Non-pigmented ciliary epithelial cell (primary cell): ENCODE results near the gene STK32C.

Experiments
- DNase-seq: peaks from one replicate; pipeline ENCODE4 v3.0.0-alpha.2; 2010; ENCODE audit warnings: low read depth

STK32C gene

DNA sequence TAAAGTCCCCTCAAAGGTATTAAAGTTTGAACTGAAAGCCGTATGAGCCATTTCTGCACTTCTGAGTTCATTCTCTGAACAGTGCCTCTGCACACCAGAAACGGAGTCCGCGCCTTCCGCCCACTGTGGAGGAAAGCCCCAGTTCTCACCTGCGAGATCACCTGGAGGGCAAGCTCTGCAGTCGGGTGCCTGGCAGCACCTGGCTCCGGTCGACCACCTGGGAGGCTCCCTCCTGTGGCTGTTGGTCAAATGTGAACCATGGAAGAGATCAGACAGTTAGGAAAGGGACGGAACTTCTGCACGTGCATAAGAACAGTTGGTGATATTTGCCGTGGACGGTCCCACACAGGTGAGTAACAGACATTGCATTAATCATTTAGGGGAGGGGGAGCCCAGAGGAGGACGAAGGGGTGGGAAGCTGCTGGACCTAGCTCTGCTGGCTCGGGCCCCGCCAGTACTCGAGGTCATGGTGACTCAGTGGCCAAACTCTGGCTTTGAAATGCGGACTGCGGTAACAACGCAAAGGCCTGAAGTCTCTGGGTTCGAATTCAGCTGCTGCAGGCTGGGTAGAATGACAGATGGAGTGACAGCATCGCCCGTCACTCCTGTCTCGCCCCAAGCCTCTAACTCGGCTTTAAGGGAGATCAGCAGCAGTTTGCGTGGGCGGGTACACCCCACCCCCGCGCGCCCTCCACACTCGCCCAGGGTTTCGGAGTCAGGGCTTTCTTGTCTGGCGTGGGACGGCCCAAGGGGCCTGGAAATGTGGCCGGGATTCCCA is 122.7 kb downstream of the STK32C start:
- DNase-seq: no peak

GRCh38 chr10:132183046-132183445 is 124.7 kb downstream of the STK32C start:
- no peak for DNase-seq

- no peak for DNase-seq
Observed at GRCh38 chr10:132182591-132182990, 125.2 kb downstream of the STK32C start.

DNA sequence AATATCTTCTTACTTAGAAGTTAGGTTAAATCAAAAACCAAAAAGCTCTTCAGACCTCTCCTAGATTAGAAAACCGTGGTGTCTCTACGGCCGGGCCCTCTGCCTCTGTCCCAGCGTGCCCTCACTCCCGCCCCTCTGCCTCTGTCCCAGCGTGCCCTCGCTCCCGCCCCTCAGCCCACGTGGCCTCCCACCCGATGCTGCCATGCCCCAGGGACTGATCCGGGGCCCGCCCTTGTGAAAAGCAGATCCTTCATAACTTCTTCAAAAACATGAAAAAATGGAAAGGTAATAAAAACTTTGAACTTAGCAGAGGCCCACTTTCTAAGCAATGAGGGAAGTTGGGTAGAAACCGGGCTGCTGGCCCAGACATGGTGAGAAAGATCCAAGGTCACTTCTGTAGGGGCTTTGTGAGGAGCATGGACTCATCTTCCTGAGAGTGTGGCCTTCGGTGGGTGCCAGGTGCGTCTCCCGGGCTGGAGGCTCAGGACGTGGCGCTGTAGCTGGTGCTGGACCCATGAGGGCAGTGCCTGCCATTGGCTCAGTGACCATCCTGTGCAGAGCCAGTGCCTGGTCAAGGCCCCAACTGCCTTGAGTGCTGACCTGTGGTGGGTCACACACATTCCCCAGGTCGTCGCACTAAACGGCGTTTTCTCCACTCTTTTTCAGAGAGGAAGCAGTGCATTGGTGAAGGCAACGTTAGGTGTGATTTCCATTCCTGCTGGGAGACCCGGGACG is 125.9 kb downstream of the STK32C start:
- no peak for DNase-seq

GRCh38 chr10:132180736-132181135 is 127.0 kb downstream of the STK32C start:
- DNase-seq: no peak

DNA sequence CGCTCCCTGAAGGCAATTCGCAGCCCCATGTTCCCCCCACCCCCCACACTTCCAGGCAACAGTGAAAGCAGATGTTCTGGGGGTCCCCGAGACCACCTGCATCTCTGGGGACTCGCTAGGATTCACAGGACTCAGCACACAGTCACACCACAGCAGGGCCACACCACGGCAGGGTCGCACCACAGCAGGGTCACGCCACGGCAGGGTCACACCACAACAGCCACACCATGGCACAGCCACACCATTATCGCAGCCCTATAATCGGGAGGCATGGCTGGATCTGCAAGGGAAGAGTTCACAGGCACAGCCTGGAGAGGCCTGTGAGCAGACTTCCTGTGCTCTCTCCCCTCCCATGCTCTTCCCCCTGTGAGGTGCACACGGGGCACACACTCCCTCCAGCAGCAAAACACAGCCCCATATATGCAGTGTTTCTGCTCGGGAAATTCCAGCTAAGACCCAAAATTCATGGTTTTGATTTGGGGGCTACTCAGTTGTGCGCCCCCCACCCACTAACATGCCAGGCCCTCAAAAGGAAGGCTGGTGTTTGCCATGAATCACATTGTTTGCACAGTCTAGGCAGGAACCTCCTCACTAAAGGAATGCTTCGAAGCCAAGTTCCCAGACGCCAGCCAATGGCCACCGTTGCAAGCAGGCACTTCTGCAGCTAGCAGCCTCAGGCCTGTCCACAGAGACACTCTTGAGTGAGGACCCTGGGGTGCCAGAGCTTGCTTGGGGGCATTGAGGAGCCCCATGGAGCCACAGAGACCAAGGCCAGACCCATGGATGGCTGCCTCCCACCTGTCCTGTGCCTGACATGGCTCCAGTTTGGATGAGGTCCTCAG is 128.0 kb downstream of the STK32C start:
- DNase-seq: no peak

- DNase-seq: no peak
Observed at GRCh38 chr10:132178672-132179545, 128.8 kb downstream of the STK32C start.

DNA sequence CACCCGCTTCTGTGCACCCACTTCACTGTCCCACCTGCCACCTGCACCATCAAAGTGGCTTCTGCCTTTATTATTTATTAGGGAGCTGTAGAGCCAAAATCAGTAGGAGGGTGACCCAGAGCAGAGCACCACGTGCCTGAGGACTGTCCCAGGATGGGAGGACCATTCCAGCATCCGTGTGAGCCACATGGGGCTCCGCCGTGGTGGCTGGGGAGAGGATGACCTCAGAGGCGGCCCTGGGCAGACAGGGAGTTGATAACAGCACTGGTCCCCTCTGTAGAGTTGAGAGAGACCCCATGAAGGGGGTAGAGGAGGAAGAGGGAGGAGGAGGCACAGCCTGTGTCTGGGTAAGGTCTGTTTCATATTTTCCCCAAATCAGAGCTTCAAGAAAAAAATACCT is 129.7 kb downstream of the STK32C start:
- no peak for DNase-seq

- no peak for DNase-seq
Observed at GRCh38 chr10:132176623-132177500, 130.9 kb downstream of the STK32C start.

- no peak for DNase-seq
Observed at GRCh38 chr10:132175907-132176581, 131.7 kb downstream of the STK32C start.

DNA sequence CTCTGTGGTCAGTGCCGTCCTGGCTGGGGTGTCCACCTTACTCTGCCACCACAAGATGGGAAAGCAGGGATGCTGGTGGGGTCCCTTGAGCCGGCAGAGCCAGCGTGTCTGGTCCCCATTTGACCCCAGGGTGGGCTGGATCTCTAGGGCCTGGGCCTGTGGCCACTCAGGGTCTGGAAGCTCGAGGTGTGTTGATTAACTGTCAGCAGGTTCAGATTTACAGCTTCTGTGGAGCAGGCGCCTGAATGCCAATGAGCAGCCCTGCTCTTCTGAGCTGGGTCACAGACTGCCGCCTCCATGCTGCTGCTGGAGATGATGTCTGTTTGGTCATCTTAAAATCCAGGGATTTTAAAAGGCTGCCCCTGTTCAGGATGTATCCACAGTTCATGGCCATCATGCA is 132.3 kb downstream of the STK32C start:
- no peak for DNase-seq

GRCh38 chr10:132174237-132174636 is 133.5 kb downstream of the STK32C start:
- no peak for DNase-seq

DNA sequence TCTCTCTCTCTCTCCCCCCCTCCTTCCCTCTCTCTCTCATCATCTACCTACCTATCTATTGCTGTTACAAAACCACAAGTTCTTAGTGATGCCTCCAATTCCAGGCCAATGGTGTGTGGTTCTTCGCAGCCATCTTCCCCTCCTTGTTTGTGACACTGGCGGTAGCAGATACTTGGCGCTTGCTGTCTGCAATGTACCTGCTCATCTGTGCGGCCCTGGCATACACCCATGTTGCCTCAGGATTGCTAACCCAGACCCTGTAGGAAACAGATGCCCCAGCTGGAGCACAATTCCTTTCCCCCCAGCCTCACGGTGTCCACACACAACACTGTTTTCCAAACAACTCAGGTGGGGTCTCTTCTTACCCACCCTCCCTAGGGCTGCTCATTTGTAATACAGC is 134.6 kb downstream of the STK32C start:
- DNase-seq: no peak

GRCh38 chr10:132172091-132173066 is 135.4 kb downstream of the STK32C start:
- DNase-seq: no peak

DNA sequence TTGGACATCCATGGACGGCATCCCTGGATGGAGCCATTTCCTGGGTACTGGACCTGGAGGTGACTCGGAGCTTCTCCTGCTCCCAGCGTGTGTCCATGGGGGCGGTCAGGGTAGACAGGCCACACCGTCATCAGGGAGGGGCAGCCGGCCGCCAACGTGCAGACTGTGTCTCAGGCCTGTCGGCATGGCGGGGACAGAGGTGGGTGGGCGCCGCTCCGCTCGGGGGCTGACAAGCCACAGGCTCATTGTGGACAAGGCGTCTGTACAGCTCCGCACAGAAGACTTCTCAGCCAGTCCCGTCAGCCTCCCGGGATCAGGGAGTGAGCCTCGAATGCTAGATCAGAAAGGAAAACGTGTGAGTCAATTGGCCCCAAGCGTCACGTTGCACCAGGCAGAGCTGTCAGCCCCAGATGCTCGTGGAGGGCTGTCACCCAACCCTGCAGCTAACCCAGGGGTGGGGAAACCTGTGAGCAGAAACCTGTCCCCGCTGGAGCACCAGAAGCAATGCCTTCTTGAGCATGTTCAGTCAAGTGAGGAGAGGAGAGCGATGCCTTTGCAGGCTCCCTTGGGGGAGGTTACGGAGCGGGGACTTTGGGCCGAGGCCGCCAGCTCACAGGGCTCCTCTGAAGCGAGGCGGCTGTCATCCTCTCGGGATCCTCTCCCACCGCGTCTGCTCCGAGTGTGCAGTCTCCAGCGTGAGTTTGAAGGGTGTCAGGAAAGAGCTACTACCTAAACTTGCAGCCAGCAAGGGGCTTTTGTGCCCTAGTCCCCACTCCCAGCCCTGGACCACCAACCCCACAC is 137.0 kb downstream of the STK32C start:
- DNase-seq: no peak

- DNase-seq: no peak
Observed at GRCh38 chr10:132169766-132170560, 137.8 kb downstream of the STK32C start.
